ENCODE results near the gene PXDN. TPM values are rescaled to one million over a fixed set of nuclear protein-coding genes. Genes with fewer than 3 reads are reported as not detected.

Gene PXDN
- total and polyA plus RNA-seq, 8 donors = 2.0 to 21.1 (median 4.2) TPM

GRCh38 chr2:1693723-1694122 is 50.6 kb downstream of the PXDN start:
- no peak for FAIRE-seq
- no peaks in the 10 kb centered on the region for H3K9me3 ChIP-seq
- no peaks in the 10 kb centered on the region for H3K27me3 ChIP-seq
- H3K4me3 ChIP-seq = no peak overlapping the region
- no peak for ATAC-seq
- DNase-seq = no peak
- intact Hi-C loops (cut with DNase I) = no loop called here
- H3K27ac ChIP-seq = no peak overlapping the region
- H3K36me3 ChIP-seq = no peaks in the 10 kb centered on the region
- TF ChIP-seq, protein P1, sequence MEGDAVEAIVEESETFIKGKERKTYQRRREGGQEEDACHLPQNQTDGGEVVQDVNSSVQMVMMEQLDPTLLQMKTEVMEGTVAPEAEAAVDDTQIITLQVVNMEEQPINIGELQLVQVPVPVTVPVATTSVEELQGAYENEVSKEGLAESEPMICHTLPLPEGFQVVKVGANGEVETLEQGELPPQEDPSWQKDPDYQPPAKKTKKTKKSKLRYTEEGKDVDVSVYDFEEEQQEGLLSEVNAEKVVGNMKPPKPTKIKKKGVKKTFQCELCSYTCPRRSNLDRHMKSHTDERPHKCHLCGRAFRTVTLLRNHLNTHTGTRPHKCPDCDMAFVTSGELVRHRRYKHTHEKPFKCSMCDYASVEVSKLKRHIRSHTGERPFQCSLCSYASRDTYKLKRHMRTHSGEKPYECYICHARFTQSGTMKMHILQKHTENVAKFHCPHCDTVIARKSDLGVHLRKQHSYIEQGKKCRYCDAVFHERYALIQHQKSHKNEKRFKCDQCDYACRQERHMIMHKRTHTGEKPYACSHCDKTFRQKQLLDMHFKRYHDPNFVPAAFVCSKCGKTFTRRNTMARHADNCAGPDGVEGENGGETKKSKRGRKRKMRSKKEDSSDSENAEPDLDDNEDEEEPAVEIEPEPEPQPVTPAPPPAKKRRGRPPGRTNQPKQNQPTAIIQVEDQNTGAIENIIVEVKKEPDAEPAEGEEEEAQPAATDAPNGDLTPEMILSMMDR (IDR thresholded peaks at IDR 0.05) = no peak
- 80% methylated on average over 9 of the region's 9 CpGs for WGBS, 2 donors
- no peaks in the 10 kb centered on the region for H3K4me1 ChIP-seq

GRCh38 chr2:1692342-1692741 is 52.0 kb downstream of the PXDN start:
- FAIRE-seq (no peak), ATAC-seq (no peak), DNase-seq (no peak)
- Histone ChIP-seq H3K9me3 (no peaks in the 10 kb centered on the region), H3K4me3 (no peak overlapping the region), H3K4me1 (no peaks in the 10 kb centered on the region), H3K36me3 (no peaks in the 10 kb centered on the region), H3K27me3 (no peaks in the 10 kb centered on the region), H3K27ac (no peak overlapping the region)
- intact Hi-C loops (cut with DNase I) = no loop called here
- TF ChIP-seq, protein P1 (IDR thresholded peaks at IDR 0.05) = no peak
- 72 to 79% methylated on average over 11 of the region's 11 CpGs for WGBS, 2 donors

DNA sequence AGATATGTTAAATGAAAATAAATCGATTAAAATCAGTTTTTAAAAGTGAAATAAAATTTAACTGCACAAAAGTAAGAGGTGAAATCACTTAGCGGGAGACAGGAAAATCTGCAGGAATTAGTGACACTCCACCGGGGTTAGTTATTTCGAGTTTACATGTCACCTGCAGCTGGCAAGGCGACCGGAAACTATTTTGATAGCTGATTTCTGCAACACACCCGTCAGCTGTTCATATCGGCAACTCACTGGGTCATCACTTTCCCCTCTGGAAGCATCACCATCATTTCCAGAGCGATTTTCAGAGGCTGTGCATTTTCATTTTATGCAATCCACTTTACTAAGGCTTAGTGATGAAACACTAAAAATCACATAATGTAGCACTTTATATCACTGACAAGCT is 52.9 kb downstream of the PXDN start:
- FAIRE-seq (no peak), ATAC-seq (no peak), DNase-seq (no peak)
- Histone ChIP-seq H3K27me3 (no peaks in the 10 kb centered on the region), H3K27ac (no peak overlapping the region), H3K4me1 (no peaks in the 10 kb centered on the region), H3K9me3 (no peaks in the 10 kb centered on the region), H3K36me3 (no peaks in the 10 kb centered on the region), H3K4me3 (no peak overlapping the region)
- intact Hi-C loops (cut with DNase I) = no loop called here
- TF ChIP-seq, protein P1 (IDR thresholded peaks at IDR 0.05) = no peak
- WGBS, 2 donors = 53 to 66% methylated on average over 9 of the region's 9 CpGs

- no peaks in the 10 kb centered on the region for H3K9me3 ChIP-seq
- TF ChIP-seq, protein P1 (IDR thresholded peaks at IDR 0.05) = no peak
- H3K4me3 ChIP-seq = no peak overlapping the region
- ATAC-seq (no peak), DNase-seq (no peak), FAIRE-seq (no peak)
- no peaks in the 10 kb centered on the region for H3K36me3 ChIP-seq
- H3K4me1 ChIP-seq = no peaks in the 10 kb centered on the region
- no peak overlapping the region for H3K27ac ChIP-seq
- intact Hi-C loops (cut with DNase I) = no loop called here
- H3K27me3 ChIP-seq = no peaks in the 10 kb centered on the region
- WGBS, 2 donors = 73 to 83% methylated on average over 10 of the region's 10 CpGs
Measured at GRCh38 chr2:1690056-1690775, 54.1 kb downstream of the PXDN start.

DNA sequence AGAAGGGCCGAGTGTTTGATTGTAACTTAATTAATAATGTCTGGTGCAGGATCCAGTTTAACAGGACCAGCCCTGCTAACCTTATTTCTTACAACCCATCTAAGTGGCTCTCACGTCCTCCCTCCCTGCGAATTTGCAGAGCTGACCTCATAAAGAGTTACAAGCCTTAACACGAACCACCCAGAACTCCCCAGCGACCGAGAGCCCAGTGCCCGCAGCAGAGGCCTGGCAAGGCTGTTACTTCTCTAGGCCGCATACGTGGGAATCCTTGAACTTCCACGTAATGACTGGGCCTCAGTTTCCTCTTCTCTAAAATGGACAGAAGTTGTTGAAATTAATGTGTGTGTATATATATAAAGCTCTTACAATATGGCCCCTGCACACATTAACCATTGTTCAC is 55.5 kb downstream of the PXDN start:
- Histone ChIP-seq H3K36me3 (no peaks in the 10 kb centered on the region), H3K4me1 (no peaks in the 10 kb centered on the region), H3K27ac (no peak overlapping the region), H3K4me3 (no peak overlapping the region), H3K27me3 (no peaks in the 10 kb centered on the region), H3K9me3 (no peaks in the 10 kb centered on the region)
- DNase-seq = no peak
- no peak for FAIRE-seq
- WGBS, 2 donors = 87 to 90% methylated on average over 10 of the region's 10 CpGs
- no peak for ATAC-seq
- intact Hi-C loops (cut with DNase I) = no loop called here
- TF ChIP-seq, protein P1 (IDR thresholded peaks at IDR 0.05) = no peak
